PC-3 (cell line): Measurements from ENCODE around the gene TAF11L11.
"Not testable (repeated sequence)": the region's sequence is repeated elsewhere in the genome, so short reads cannot be mapped to it uniquely, and the experiment has no call there.

Experiments
- CTCF ChIP-seq: fragments of 300-600 bp; sonication (generic); conservative IDR thresholded peaks from 2 replicates; pipeline ENCODE4 v1.5.1; 2017; ENCODE audit warnings: antibody characterized with exemption, low read depth, mild to moderate bottlenecking, low read length
- EZH2phosphoT487 ChIP-seq: fragments of 300-600 bp; sonication (generic); IDR thresholded peaks from 2 replicates; pipeline ENCODE4 v1.6.1; 2018; ENCODE audit warnings: mild to moderate bottlenecking, antibody characterized with exemption, low read length, borderline replicate concordance

GRCh38 chr5:17590860-17591259 is 13.1 kb upstream of the TAF11L11 start, which contains the start of gene TAF11L8:
- TF ChIP-seq CTCF, EZH2phosphoT487: not testable (repeated sequence)
